Measurements from ENCODE around the gene FUOM. TPM values are rescaled to one million over a fixed set of nuclear protein-coding genes. Genes with fewer than 3 reads are reported as not detected.
A peak's percentile ranks its signal among the peaks of the same experiment; 100 is the strongest.

Gene FUOM
- total and polyA plus RNA-seq, 2 of the 4 experiments (the other 2 are of a cell fraction) = 26.3 to 52.8 TPM

- Histone ChIP-seq H3K23ac (ENCODE audit: low read depth, low read length) (peak within 1 kb of the TSS; percentile 89), H3K36me3 (ENCODE audit: control insufficient read depth, insufficient read depth, low read length) (peaks cover 24% of the 10 kb centered on the region), H2BK120ac (ENCODE audit: low read depth, low read length) (0 out of 2 replicates have a peak within 1 kb of the TSS, but pooled peaks have one; percentile 16), H3K4me1 (ENCODE audit: control insufficient read depth, insufficient read depth, low read length) (peaks cover 4% of the 10 kb centered on the region; the same call in 1 of the 2 replicates), H2AK9ac (replicated peaks; ENCODE audit: low read depth, low read length, poor library complexity) (peak within 1 kb of the TSS; percentile 96), H4K20me1 (ENCODE audit: insufficient read depth, low read length) (no peaks in the 10 kb centered on the region), H3K27me3 (ENCODE audit: control insufficient read depth, insufficient read depth, low read length) (no peaks in the 10 kb centered on the region), H2BK15ac (ENCODE audit: low read depth, low read length) (no peak within 1 kb of the TSS), H4K91ac (ENCODE audit: insufficient read depth, low read depth, low read length) (peak within 1 kb of the TSS; percentile 85), H3K18ac (ENCODE audit: low read depth, low read length) (peak within 1 kb of the TSS; percentile 33; the same call in 1 of the 2 replicates), H3K79me1 (ENCODE audit: low read depth in 1 of 2, low read length in 2 of 2) (peaks cover 27 to 40% of the 10 kb centered on the region in 2 experiments), H2AFZ (replicated peaks; ENCODE audit: low read length, poor library complexity) (peak within 1 kb of the TSS; percentile 94), H4K8ac (ENCODE audit: low read depth in 2 of 2, low read length in 2 of 2) (peak within 1 kb of the TSS; percentile 90 to 98), H2BK20ac (ENCODE audit: low read depth, low read length) (no peak within 1 kb of the TSS), H2AK5ac (ENCODE audit: low read depth, low read length) (peak within 1 kb of the TSS; percentile 82; the same call in 1 of the 2 replicates), H3K4me2 (ENCODE audit: low read depth, low read length) (peak within 1 kb of the TSS; percentile 100), H2BK5ac (ENCODE audit: low read depth, low read length, poor library complexity, severe bottlenecking) (peak within 1 kb of the TSS; percentile 82), H3K14ac (replicated peaks; ENCODE audit: low read depth, low read length) (peak within 1 kb of the TSS; percentile 89), H3K4ac (ENCODE audit: low read depth, low read length) (peak within 1 kb of the TSS; percentile 78), H3K56ac (ENCODE audit: extremely low read depth, insufficient read depth, low read length) (peak within 1 kb of the TSS; percentile 86), H4K5ac (ENCODE audit: low read depth, low read length) (peak within 1 kb of the TSS; percentile 90), H3K27ac (ENCODE audit: insufficient read depth, low read length) (peak within 1 kb of the TSS; percentile 81), H3K9me3 (ENCODE audit: control insufficient read depth, insufficient read depth, low read length) (no peaks in the 10 kb centered on the region), H3K4me3 (ENCODE audit: insufficient read depth, low read depth, low read length) (peak within 1 kb of the TSS; percentile 97), H3K9ac (ENCODE audit: low read depth, low read length) (peak within 1 kb of the TSS; percentile 85), H3K9me1 (ENCODE audit: insufficient read depth, low read length) (peaks cover 9% of the 10 kb centered on the region; the same call in 1 of the 2 replicates)
- intact Hi-C loops (cut with micrococcal nuclease) (no loop called here), dilution Hi-C loops (cut with HindIII; ENCODE audit: low sequenced_read_pairs, unreplicated experiment) (no loop called here), in situ Hi-C loops (cut with MboI; ENCODE audit: low sequenced_read_pairs) (no loop called here)
- peak; percentile 17; the same call in 1 of the 2 replicates for TF ChIP-seq CTCF (conservative IDR thresholded peaks at IDR 0.05; ENCODE audit: low read depth, low read length)
- TF ChIP-seq MXI1 (IDR thresholded peaks at IDR 0.05; ENCODE audit: borderline replicate concordance, low read depth, low read length) = peak; percentile 90
- TF ChIP-seq ELK1 (IDR thresholded peaks at IDR 0.05; ENCODE audit: borderline replicate concordance, low read depth, low read length) = no peak
- TF ChIP-seq BHLHE40 (IDR thresholded peaks at IDR 0.05; ENCODE audit: low read depth, low read length) = no peak
- peak; percentile 77; the same call in 1 of the 2 replicates for TF ChIP-seq MAZ (IDR thresholded peaks at IDR 0.05; ENCODE audit: borderline replicate concordance, low read depth, low read length)
- TF ChIP-seq RCOR1 (IDR thresholded peaks at IDR 0.05; ENCODE audit: insufficient replicate concordance, low read length) = no peak
- no peak for TF ChIP-seq FOS (IDR thresholded peaks at IDR 0.05; ENCODE audit: low read depth, low read length)
- TF ChIP-seq POLR2A (IDR thresholded peaks at IDR 0.05; ENCODE audit: low read depth, low read length) = peak; percentile 85
- peak; percentile 36 for TF ChIP-seq USF2 (IDR thresholded peaks at IDR 0.05; ENCODE audit: low read depth, low read length)
- DNase-seq (peak; percentile 87), ATAC-seq (ENCODE audit: low read depth) (peak; percentile 97)
- BruUV-seq (replicated peaks) = no TSS peak
- POLR2A ChIA-PET (ENCODE audit: unreplicated experiment) = no interaction called here
- WGBS, 2 experiments (ENCODE audit: extremely low coverage in 2 of 2, insufficient read length in 1 of 2) = 1% methylated on average over 43 of the region's 69 CpGs; no CpG with 5 or more reads in 1 of the 2 experiments
- CTCF ChIA-PET = no interaction called here
Measured at GRCh38 chr10:133394064-133394663, 36.3 kb upstream of the FUOM start, which contains the start of gene MTG1. Gene MTG1, plus strand, starts transcription at chr10:133394157. Its CDS starts 64 bp downstream, at chr10:133394221.
